Hippocampal formation (tissue), 2 donors: ENCODE results near the gene ACOT7.

Source experiments
- DNase-seq, 2 donors: peaks; one replicate each; lab custom pipeline; 2025; lab: John Stamatoyannopoulos, UW

The ACOT7 gene

GRCh38 chr1:6363085-6363884 is 30.3 kb downstream of the ACOT7 start:
- DNase-seq = peak; percentile 13 to 47

DNA sequence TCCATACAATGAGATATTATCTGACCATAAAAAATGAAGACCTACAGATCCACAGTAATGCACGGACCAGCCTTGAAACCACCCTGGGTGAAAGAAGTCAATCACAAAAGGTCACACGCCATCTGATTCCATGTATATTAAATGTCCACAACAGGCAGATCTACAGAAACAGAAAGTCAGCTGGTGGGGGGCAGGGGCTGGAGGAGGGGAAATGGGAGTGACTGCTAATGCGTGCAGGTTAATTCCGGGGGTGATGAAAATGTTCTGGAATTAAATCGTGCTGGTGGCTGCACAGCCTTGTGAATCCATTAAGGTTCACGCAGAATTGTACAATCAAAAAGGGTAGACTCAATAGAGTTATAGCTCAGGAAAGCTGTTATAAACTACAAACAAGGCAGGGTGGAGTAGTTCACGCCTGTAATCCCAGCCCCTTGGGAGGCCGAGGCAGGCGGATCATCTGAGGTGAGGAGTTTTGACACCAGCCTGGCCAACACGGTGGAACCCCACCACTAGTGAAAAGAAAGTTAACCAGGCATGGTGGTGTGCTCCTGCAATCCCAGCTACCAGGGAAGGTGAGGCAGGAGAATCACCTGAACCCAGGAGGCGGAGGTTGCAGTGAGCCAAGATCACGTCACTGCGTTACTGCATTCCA is 32.3 kb downstream of the ACOT7 start:
- DNase-seq = no peak

DNA sequence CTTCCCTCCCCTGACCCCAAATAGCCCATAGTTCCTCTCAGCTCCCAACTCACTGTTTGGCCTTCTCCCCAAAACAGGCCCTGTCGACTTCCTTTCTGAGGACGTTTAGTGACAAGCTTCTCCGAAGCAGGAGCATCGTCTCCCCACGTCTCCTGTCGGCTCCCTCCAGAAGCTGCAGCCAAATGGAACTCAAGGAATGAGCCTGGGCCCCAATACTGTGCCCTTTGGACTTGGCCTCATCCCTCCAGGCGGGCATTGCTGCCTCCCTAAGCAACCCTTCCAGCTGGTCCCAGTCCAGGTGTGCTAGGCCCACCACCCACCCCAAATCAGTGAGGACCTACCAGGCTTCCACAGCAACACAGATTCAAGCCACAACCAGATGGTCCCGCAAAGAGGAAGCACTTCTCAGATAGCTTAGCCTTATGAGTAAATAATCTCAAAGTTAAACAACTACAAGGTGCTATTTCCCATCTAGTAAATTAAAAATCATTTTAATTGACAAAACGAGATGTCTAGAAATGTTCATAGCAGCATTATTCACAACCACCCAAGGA is 33.0 kb downstream of the ACOT7 start:
- no peak for DNase-seq

- no peak for DNase-seq
Observed at GRCh38 chr1:6360117-6360496, 33.5 kb downstream of the ACOT7 start.

DNA sequence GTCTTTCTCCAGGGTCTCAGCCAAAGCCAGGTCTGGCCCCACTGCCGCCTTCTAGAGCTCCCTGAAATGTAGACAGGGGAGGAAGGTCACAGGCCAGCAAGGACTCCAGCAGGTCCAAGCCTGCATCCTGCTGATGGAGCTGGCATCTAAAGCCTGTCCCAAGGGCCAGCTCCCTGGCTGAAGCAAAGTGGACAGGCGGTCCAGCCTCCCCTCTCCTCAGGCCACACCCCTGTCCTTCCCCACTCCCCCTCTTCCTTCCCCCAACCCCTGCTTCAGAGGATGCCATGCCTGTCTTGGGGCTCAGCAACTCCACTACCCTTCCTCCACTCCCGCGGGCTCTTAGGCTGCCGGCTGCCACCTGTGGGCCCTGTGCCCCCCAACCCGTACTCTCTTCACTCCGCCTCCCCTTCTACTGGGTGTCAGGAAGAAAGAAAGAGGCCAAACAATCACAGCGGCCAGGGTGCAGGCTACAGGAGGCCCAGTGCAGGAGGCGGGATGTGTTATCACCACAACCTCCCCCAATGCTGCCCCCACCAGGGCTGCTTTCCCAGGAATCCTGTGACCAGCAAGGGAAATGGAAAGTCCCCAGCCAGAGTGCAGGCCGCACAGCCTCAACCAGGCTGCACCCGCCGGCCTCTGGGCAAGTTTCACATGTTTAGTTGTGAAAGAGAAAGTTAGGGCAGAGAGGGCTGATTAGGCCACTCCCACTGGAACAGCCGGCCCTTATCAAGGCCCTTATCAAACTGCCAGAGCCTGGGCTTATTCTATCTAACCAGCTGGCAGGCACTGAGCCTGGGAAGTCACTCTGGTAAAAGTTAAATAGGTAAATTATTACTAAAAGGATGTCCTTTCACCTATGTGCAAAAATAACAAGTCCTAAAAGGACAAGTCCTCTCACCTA is 34.1 kb downstream of the ACOT7 start:
- DNase-seq = no peak

- no peak for DNase-seq
Observed at GRCh38 chr1:6358757-6359201, 34.8 kb downstream of the ACOT7 start.

- DNase-seq = no peak
Observed at GRCh38 chr1:6358144-6358624, 35.4 kb downstream of the ACOT7 start.

DNA sequence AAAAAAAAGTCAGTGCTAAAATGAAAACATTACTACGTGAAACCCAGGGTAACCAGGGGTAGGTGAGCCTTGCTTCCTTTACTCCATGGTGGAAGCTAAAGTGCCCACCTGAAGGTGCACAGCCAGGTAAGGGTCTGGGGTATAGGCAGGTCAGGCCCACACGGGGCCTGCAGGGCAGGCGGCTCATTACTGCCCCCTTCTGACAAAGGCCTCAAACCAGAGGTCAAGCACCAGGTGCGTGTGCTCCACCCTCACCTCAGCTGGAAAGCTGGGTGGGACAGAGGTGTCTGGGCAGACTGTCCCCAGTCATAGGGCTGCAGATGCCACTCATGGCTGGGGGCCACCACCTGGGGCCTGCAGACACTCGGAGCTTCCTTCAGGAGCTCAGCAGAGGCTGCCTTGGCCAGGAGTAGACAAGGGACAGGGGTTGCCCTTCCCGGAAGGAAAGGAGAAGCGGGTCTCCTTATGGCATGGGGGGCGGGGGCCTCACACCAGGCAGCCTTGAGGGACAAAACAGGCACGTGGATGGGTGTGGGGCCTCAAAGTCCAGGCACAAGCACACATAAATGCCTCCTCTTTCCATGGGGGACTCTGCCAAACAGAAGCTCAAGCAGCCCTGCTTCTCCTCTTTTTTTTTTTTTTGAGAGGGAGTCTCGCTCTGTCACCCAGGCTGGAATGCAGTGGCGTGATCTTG is 36.2 kb downstream of the ACOT7 start:
- no peak for DNase-seq

DNA sequence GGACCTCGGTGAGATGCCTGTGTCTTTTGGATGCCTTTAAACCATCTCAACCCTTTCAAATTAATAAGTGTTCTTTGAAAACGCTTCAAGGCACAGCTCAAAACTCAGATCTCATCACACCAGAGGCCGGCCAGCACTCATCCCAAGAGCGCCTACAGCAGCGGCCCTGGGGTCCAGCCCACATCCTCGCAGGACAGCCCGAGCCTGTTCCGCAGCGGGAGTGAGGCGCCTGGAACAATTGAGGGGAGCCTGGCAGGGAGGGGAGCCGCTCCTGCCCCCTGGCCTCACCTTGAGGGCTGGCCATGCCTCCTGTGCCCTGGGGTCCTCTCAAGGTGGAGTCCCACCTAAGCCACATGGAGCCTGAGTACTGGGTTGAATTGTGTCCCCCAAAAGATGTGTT is 37.9 kb downstream of the ACOT7 start:
- no peak for DNase-seq

DNA sequence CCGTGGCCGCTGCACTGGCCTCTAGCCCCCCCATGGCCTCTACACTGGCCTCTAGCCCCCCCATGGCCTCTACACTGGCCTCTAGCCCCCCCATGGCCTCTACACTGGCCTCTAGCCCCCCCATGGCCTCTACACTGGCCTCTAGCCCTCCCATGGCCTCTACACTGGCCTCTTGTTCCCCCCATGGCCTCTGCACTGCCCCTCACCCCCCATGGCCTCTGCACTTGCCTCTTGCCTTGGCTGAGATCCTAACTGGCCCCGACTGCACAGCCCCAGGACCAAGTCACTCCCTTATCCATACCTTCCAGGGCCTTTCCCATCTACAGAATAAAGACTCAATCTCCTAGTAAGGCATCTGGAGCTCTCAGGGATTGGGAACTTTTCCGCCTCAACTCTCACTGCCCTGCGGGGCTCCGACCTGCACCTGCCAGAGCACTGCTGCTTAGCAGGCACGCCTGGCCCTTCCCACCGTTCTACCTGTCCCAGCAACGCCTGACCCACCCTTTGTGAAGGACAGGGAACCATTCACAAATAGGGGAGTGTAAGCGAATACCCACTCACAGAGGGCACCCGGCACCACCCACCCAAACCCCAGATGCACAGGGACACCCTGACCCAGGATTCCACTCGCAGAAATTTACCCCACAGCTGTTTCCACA is 38.8 kb downstream of the ACOT7 start:
- DNase-seq = no peak

DNA sequence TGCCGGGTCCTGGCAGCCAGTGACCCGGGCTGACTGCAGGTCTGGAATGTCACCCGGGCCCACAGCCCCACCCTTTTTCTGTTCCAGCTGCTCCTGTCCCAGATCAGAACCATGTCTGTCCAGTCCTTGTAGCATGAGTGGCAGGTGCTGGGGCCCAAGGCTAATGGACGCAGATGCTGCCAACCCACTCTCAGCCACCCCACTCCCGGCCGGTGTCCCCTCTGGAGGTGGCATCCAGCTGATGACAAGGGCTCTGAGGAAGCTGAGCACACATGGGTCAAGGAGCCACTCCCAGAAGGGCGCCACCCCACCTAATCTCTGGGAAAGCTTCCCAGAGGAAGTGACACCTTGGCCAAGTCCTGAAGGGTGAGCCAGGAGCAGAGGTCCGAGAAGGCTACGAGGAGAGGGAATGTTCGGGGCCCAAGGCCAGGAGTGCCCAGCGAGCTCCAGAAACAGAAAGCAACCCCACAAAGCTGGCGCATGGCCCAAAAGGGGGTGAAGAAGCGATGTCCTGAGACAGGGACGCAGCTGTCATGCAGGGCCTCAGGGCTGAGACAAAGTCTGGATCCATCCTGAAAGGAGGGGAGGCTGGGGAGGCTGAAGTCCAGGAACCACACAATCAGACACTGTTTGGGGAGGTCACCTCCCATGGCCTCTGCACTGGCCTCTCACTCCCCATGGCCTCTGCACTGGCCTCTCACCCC is 39.5 kb downstream of the ACOT7 start:
- DNase-seq = no peak

- no peak for DNase-seq
Observed at GRCh38 chr1:6353619-6353954, 40.0 kb downstream of the ACOT7 start.

- DNase-seq = no peak
Observed at GRCh38 chr1:6352138-6352563, 41.4 kb downstream of the ACOT7 start.

DNA sequence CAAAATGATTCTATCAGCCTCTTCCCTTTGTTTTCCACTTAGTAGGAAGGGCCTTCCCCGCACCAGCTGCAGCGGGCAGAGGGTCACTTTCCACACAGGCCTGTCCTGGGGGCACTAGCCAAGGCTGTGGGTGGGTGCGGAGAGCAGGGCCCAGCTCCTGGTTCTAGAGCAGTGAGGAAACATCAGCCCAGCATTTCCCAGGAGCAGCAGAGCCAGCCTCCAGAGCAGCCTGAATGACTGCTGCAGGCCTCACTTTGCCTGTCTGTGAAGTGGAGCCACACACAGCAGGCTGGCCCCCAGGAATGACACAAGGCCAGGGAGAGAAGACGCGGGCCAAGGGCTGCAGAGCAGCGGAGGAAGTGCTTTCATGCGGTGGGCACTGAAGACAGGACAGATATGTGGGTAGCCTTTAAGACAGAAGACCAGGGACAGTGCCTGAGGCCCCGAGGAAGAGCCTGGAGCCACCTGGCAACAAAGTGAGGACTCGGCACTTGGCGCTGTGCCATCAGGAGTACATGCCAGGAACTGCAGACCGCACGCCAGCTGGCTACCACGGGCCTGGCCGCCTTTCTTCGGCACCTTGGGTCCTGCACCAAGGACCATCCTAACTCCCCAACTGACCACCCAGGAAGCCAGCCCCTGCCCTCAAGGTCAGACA is 42.0 kb downstream of the ACOT7 start:
- DNase-seq = no peak

- DNase-seq = peak in 1 of 2 donors; percentile 66
Observed at GRCh38 chr1:6350416-6351088, 43.0 kb downstream of the ACOT7 start.

GRCh38 chr1:6349254-6349943 is 44.2 kb downstream of the ACOT7 start:
- no peak for DNase-seq

DNA sequence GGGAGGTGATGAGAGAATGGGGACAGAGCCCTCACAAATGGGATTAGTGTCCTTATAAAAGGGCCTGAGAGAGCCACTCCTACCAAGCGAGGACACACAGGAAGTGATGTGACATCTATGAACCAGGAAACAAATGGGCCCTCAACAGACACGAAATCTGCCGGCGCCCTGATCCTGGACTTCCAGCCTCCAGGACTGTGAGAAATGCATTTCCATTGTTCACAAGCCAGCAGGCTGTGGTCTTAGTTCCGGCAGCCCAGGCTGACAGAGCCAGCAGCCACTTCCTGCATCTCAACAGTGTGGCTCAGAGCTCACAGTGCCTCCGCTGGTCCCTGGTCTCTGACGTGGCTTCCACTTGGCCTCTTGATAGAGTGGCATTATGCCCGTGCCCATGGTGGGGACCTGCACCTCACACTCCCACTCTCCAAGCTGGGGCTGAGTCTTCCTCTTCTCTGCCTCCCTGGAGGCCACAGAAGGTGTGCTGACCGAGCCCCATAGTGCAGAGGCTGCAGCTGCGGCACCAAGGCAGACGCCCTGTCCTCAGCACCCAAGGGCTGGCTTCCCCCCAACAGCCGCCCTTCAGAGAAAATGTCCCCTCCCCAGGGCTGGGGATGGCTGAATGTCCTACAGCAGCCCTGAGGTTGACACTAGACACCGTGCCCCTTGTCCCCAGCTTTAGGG is 44.9 kb downstream of the ACOT7 start:
- no peak for DNase-seq
